Measurements from ENCODE around the gene MOGAT3.

The MOGAT3 gene

GRCh38 chr7:101170617-101171441, 30.0 kb downstream of the MOGAT3 start:
- DNase-seq: no peak

- DNase-seq: peak; percentile 75
Measured at GRCh38 chr7:101169838-101170551, 30.8 kb downstream of the MOGAT3 start.

GRCh38 chr7:101169110-101169837, 31.6 kb downstream of the MOGAT3 start:
- no peak for DNase-seq

- DNase-seq: no peak
Measured at GRCh38 chr7:101168412-101169049, 32.3 kb downstream of the MOGAT3 start.

- no peak for DNase-seq
Measured at GRCh38 chr7:101167645-101168411, 33.0 kb downstream of the MOGAT3 start.

- DNase-seq: no peak
Measured at GRCh38 chr7:101166909-101167644, 33.8 kb downstream of the MOGAT3 start.

GRCh38 chr7:101166648-101166908, 34.3 kb downstream of the MOGAT3 start:
- no peak for DNase-seq

GRCh38 chr7:101165958-101166647, 34.7 kb downstream of the MOGAT3 start:
- no peak for DNase-seq

- DNase-seq: peak; percentile 93
Measured at GRCh38 chr7:101165075-101165957, 35.5 kb downstream of the MOGAT3 start, which contains the start of gene VGF. TSS of gene VGF (minus strand) at chr7:101165569. CDS start at chr7:101164843, 726 bp downstream.

- DNase-seq: no peak
Measured at GRCh38 chr7:101164071-101164840, 36.6 kb downstream of the MOGAT3 start.

GRCh38 chr7:101163279-101164070, 37.4 kb downstream of the MOGAT3 start:
- no peak for DNase-seq

GRCh38 chr7:101162551-101163278, 38.1 kb downstream of the MOGAT3 start:
- DNase-seq: no peak

- no peak for DNase-seq
Measured at GRCh38 chr7:101161692-101162471, 39.0 kb downstream of the MOGAT3 start.

GRCh38 chr7:101160910-101161309, 39.9 kb downstream of the MOGAT3 start:
- no peak for DNase-seq

GRCh38 chr7:101159696-101160674, 40.9 kb downstream of the MOGAT3 start:
- DNase-seq: no peak

All from stimulated activated CD4-positive, alpha-beta T cell treated with anti-CD3 and anti-CD28 coated beads, Interleukin-1b, Interleukin-23, amount 100 ng/mL, for 48 hours (primary cell).